ENCODE data around the gene CFAP54.

Gene CFAP54

GRCh38 chr12:96861656-96862055 lies 372.3 kb downstream of the CFAP54 start:
- no peak for TF ChIP-seq CTCF (IDR thresholded peaks at IDR 0.05; ENCODE audit: extremely low read depth, missing control alignments)
- no peak for DNase-seq (ENCODE audit: low spot score)

DNA sequence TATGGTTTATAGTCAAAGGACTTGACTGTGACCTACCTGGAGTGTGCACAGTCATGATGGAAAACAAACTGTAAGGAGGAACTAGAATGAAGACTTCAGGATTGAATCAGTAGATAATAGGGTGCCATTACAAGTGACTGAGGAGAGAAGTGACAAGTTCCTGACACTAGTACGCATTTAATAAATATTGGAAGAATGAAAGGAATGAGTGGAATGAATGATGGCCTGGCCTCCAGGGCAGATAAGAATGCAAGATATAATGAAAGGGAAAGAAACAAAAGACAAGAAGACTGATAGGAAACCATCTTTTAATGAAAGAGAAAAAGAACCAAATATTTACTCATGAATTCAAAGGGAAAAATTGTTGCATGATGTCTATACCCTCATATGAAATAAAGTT lies 372.9 kb downstream of the CFAP54 start:
- no peak for TF ChIP-seq CTCF (IDR thresholded peaks at IDR 0.05; ENCODE audit: extremely low read depth, missing control alignments)
- DNase-seq (ENCODE audit: low spot score) = no peak

DNA sequence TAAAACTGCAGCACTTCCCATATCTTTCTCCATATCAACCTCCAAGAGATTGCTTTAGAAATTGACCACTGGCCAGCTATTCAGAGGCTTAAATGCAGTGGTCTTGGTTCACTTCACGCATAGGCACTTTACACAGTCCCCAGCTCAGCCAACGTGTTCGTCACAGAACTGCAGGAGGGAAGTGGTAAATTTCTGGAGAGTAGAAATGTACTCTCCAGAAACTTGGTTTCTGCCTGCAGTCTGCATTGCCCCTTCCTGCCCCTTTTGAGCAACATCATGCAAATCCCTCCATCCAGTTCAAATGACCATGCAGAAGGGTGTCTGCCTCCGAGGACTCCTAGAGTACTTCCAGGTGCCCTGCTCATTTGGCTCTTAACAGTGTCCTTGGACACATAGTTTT lies 375.0 kb downstream of the CFAP54 start:
- DNase-seq (ENCODE audit: low spot score) = no peak
- TF ChIP-seq CTCF (IDR thresholded peaks at IDR 0.05; ENCODE audit: extremely low read depth, missing control alignments) = no peak

- TF ChIP-seq CTCF (IDR thresholded peaks at IDR 0.05; ENCODE audit: extremely low read depth, missing control alignments) = no peak
- DNase-seq (ENCODE audit: low spot score) = no peak
Observed at GRCh38 chr12:96866801-96867590, 377.6 kb downstream of the CFAP54 start.

GRCh38 chr12:96870946-96871345 lies 381.6 kb downstream of the CFAP54 start:
- TF ChIP-seq CTCF (IDR thresholded peaks at IDR 0.05; ENCODE audit: extremely low read depth, missing control alignments) = no peak
- no peak for DNase-seq (ENCODE audit: low spot score)

- DNase-seq (ENCODE audit: low spot score) = no peak
- TF ChIP-seq CTCF (IDR thresholded peaks at IDR 0.05; ENCODE audit: extremely low read depth, missing control alignments) = no peak
Observed at GRCh38 chr12:96872961-96873360, 383.6 kb downstream of the CFAP54 start.

GRCh38 chr12:96874211-96874610 lies 384.8 kb downstream of the CFAP54 start:
- TF ChIP-seq CTCF (IDR thresholded peaks at IDR 0.05; ENCODE audit: extremely low read depth, missing control alignments) = no peak
- DNase-seq (ENCODE audit: low spot score) = no peak

All from GM20000 (cell line).